MCF 10A (cell line): ENCODE data around the gene SETD3. TPM values are rescaled to one million over a fixed set of nuclear protein-coding genes. Genes with fewer than 3 reads are reported as not detected.

Experiments used
- BruUV-seq: library from RNA; stranded (reverse); fragments of 400-500 nt; replicated peaks from 2 replicates; lab custom pipeline; 2021; lab: Mats Ljungman, UMichigan
- CTCF ChIA-PET: fragments of 300-600 bp; sonication (Branson Sonifier 250); formaldehyde crosslinking; extraction: SDS; loops from one replicate; lab custom pipeline; 2021; ENCODE audit warnings: antibody characterized with exemption, inconsistent platforms; lab: Yijun Ruan, JAX
- POLR2A ChIA-PET: fragments of 300-600, 350-650 bp; sonication (Branson Sonifier 250); formaldehyde crosslinking; extraction: SDS; loops from one replicate; lab custom pipeline; 2020; ENCODE audit warnings: antibody characterized with exemption, inconsistent platforms; lab: Yijun Ruan, JAX
- DNase-seq: peaks from one replicate; pipeline ENCODE4 v3.0.0-alpha.2; 2018; ENCODE audit not compliant: unreplicated experiment
- H3K27ac Mint-ChIP-seq: one replicate; pipeline ENCODE4 v1.8.0; 2022; ENCODE audit warnings: mild to moderate bottlenecking, low read depth, mixed read lengths; ENCODE audit not compliant: unreplicated experiment
- H3K27me3 Mint-ChIP-seq: one replicate; pipeline ENCODE4 v1.8.0; 2022; ENCODE audit warnings: mixed read lengths; ENCODE audit not compliant: insufficient read depth, unreplicated experiment
- H3K36me3 Mint-ChIP-seq: one replicate; pipeline ENCODE4 v1.8.0; 2022; ENCODE audit warnings: mild to moderate bottlenecking, moderate library complexity, mixed read lengths; ENCODE audit not compliant: insufficient read depth, unreplicated experiment
- H3K4me1 Mint-ChIP-seq: one replicate; pipeline ENCODE4 v1.8.0; 2022; ENCODE audit warnings: mixed read lengths; ENCODE audit not compliant: insufficient read depth, unreplicated experiment
- H3K4me3 Mint-ChIP-seq: one replicate; pipeline ENCODE4 v1.8.0; 2022; ENCODE audit warnings: mild to moderate bottlenecking, moderate library complexity, mixed read lengths; ENCODE audit not compliant: unreplicated experiment
- H3K9me3 Mint-ChIP-seq: one replicate; pipeline ENCODE4 v1.8.0; 2022; ENCODE audit warnings: mixed read lengths; ENCODE audit not compliant: unreplicated experiment
- CTCF ChIP-seq: fragments of 200-600 bp; IDR thresholded peaks from one replicate; pipeline ENCODE4 v1.8.0; 2022; ENCODE audit warnings: antibody characterized with exemption, mild to moderate bottlenecking; ENCODE audit not compliant: unreplicated experiment
- intact Hi-C: fragments of 100-400 bp; cut with micrococcal nuclease; formaldehyde crosslinking; loops from 2 replicates; pipeline ENCODE4 v1.14.1; 2022
- total RNA-seq: library from RNA; stranded (reverse); gene quantifications from 2 replicates; pipeline ENCODE4 v1.2.3, GENCODE V29; 2022

SETD3 gene
- total RNA-seq, 1 experiment from 2014 or later, result 50.6 TPM

GRCh38 chr14:99523704-99524055 lies 43.0 kb upstream of the SETD3 start:
- H3K9me3 Mint-ChIP-seq, result no peaks in the 10 kb centered on the region
- no peak overlapping the region for H3K4me3 Mint-ChIP-seq
- no peak for DNase-seq
- no peaks in the 10 kb centered on the region for H3K36me3 Mint-ChIP-seq
- H3K27me3 Mint-ChIP-seq, result no peaks in the 10 kb centered on the region
- ChIA-PET POLR2A (interaction anchor here (0.8 kb wide), 1 partner anchor 81 kb away, joined by 3 read pairs; no protein-coding TSS in a partner anchor), CTCF (interaction anchor here (0.6 to 4.3 kb wide), 4 partner anchors 64 to 366 kb away, joined by 3 to 22 read pairs (median 4); no protein-coding TSS in a partner anchor)
- TF ChIP-seq CTCF, result no peak
- H3K27ac Mint-ChIP-seq, result no peak overlapping the region
- H3K4me1 Mint-ChIP-seq, result peaks cover 16% of the 10 kb centered on the region
- intact Hi-C loops, result no loop called here
- BruUV-seq, result no TSS peak

GRCh38 chr14:99522934-99523703 lies 42.5 kb upstream of the SETD3 start:
- ChIA-PET POLR2A (no interaction called here), CTCF (interaction anchor here (0.6 to 4.3 kb wide), 5 partner anchors 64 to 367 kb away, joined by 3 to 22 read pairs (median 3); no protein-coding TSS in a partner anchor)
- H3K4me3 Mint-ChIP-seq, result no peak overlapping the region
- no peaks in the 10 kb centered on the region for H3K9me3 Mint-ChIP-seq
- no peak for DNase-seq
- H3K4me1 Mint-ChIP-seq, result peaks cover 16% of the 10 kb centered on the region
- BruUV-seq, result no TSS peak
- intact Hi-C loops, result no loop called here
- no peak overlapping the region for H3K27ac Mint-ChIP-seq
- H3K27me3 Mint-ChIP-seq, result no peaks in the 10 kb centered on the region
- TF ChIP-seq CTCF, result no peak
- no peaks in the 10 kb centered on the region for H3K36me3 Mint-ChIP-seq

GRCh38 chr14:99522457-99522891 lies 41.8 kb upstream of the SETD3 start:
- Mint-ChIP-seq H3K4me1 (peaks cover 16% of the 10 kb centered on the region), H3K27ac (no peak overlapping the region), H3K4me3 (no peak overlapping the region), H3K27me3 (no peaks in the 10 kb centered on the region), H3K36me3 (no peaks in the 10 kb centered on the region), H3K9me3 (no peaks in the 10 kb centered on the region)
- CTCF ChIA-PET, result interaction anchor here (0.9 to 4.3 kb wide), 4 partner anchors 106 to 110 kb away, joined by 3 to 22 read pairs (median 6); no protein-coding TSS in a partner anchor
- no peak for DNase-seq
- TF ChIP-seq CTCF, result no peak
- intact Hi-C loops, result no loop called here
- BruUV-seq, result no TSS peak
- POLR2A ChIA-PET, result no interaction called here

GRCh38 chr14:99522025-99522401 lies 41.4 kb upstream of the SETD3 start:
- no peaks in the 10 kb centered on the region for H3K9me3 Mint-ChIP-seq
- intact Hi-C loops, result no loop called here
- ChIA-PET CTCF (interaction anchor here (0.9 to 2.1 kb wide), 2 partner anchors 106 to 108 kb away, joined by 3 to 8 read pairs; no protein-coding TSS in a partner anchor), POLR2A (no interaction called here)
- H3K4me3 Mint-ChIP-seq, result no peak overlapping the region
- no peaks in the 10 kb centered on the region for H3K27me3 Mint-ChIP-seq
- peaks cover 16% of the 10 kb centered on the region for H3K4me1 Mint-ChIP-seq
- TF ChIP-seq CTCF, result no peak
- BruUV-seq, result no TSS peak
- no peak for DNase-seq
- H3K36me3 Mint-ChIP-seq, result no peaks in the 10 kb centered on the region
- H3K27ac Mint-ChIP-seq, result no peak overlapping the region
